GM12873 (cell line): ENCODE data around the gene IRX2.

Experiments
- CTCF ChIP-seq: IDR thresholded peaks from 2 replicates; pipeline ENCODE4 v1.5.1; 2012; ENCODE audit warnings: low read depth, mild to moderate bottlenecking, moderate library complexity, low read length, control low read depth; ENCODE audit not compliant: insufficient read depth; ENCODE audit errors: missing control alignments

Gene IRX2

GRCh38 chr5:2738700-2739359, 12.6 kb downstream of the IRX2 start:
- no peak for TF ChIP-seq CTCF

- TF ChIP-seq CTCF: no peak
Observed at GRCh38 chr5:2738156-2738699, 13.2 kb downstream of the IRX2 start.

- TF ChIP-seq CTCF: no peak
Observed at GRCh38 chr5:2737273-2738155, 14.0 kb downstream of the IRX2 start.

GRCh38 chr5:2736872-2737271, 14.6 kb downstream of the IRX2 start:
- TF ChIP-seq CTCF: no peak

GRCh38 chr5:2735996-2736395, 15.5 kb downstream of the IRX2 start:
- TF ChIP-seq CTCF: no peak

- no peak for TF ChIP-seq CTCF
Observed at GRCh38 chr5:2732850-2733249, 18.6 kb downstream of the IRX2 start.

GRCh38 chr5:2732004-2732403, 19.5 kb downstream of the IRX2 start:
- no peak for TF ChIP-seq CTCF
